ENCODE measurements around the gene NDUFS2.
A peak's percentile ranks its signal among the peaks of the same experiment; 100 is the strongest.

Gene NDUFS2

GRCh38 chr1:161201836-161202712, at the start of gene NDUFS2:
NDUFS2 (plus strand) TSS chr1:161202367; CDS start chr1:161202386, 19 bp downstream.
- peak; percentile 100 for DNase-seq

- DNase-seq, result no peak
Observed at GRCh38 chr1:161153176-161153575, 49.0 kb upstream of the NDUFS2 start.

GRCh38 chr1:161153682-161154337, 48.4 kb upstream of the NDUFS2 start, which contains the start of gene UFC1:
UFC1 (plus strand) TSS chr1:161153978; CDS start chr1:161153998, 20 bp downstream.
- DNase-seq, result peak; percentile 84

- DNase-seq, result no peak
Observed at GRCh38 chr1:161157867-161158266, 44.3 kb upstream of the NDUFS2 start.

- DNase-seq, result no peak
Observed at GRCh38 chr1:161158316-161159010, 43.7 kb upstream of the NDUFS2 start.

- peak; percentile 95 for DNase-seq
Observed at GRCh38 chr1:161159087-161159912, 42.9 kb upstream of the NDUFS2 start, which contains the start of gene USP21. USP21 (plus strand) TSS chr1:161159500; CDS start chr1:161160641, 1,141 bp downstream.

GRCh38 chr1:161159913-161160243, 42.3 kb upstream of the NDUFS2 start:
- DNase-seq, result no peak

GRCh38 chr1:161160671-161161145, 41.5 kb upstream of the NDUFS2 start:
- DNase-seq, result no peak

GRCh38 chr1:161161652-161162051, 40.5 kb upstream of the NDUFS2 start:
- DNase-seq, result no peak

- no peak for DNase-seq
Observed at GRCh38 chr1:161162052-161162451, 40.1 kb upstream of the NDUFS2 start.

GRCh38 chr1:161162806-161163205, 39.4 kb upstream of the NDUFS2 start:
- no peak for DNase-seq

- no peak for DNase-seq
Observed at GRCh38 chr1:161163793-161164192, 38.4 kb upstream of the NDUFS2 start.

- no peak for DNase-seq
Observed at GRCh38 chr1:161164901-161165610, 37.1 kb upstream of the NDUFS2 start.

- DNase-seq, result peak; percentile 98
Observed at GRCh38 chr1:161165742-161166668, 36.2 kb upstream of the NDUFS2 start, which contains the start of gene PPOX. PPOX (plus strand) TSS chr1:161166426; CDS start chr1:161166848, 422 bp downstream.

GRCh38 chr1:161166669-161167548, 35.3 kb upstream of the NDUFS2 start:
- peak; percentile 25 for DNase-seq

GRCh38 chr1:161168906-161169305, 33.3 kb upstream of the NDUFS2 start:
- DNase-seq, result no peak

- no peak for DNase-seq
Observed at GRCh38 chr1:161171191-161171590, 31.0 kb upstream of the NDUFS2 start.

- no peak for DNase-seq
Observed at GRCh38 chr1:161171696-161172095, 30.5 kb upstream of the NDUFS2 start.

- DNase-seq, result no peak
Observed at GRCh38 chr1:161172349-161172748, 29.8 kb upstream of the NDUFS2 start.

All from NCI-H1092 (cell line).